T-helper 2 cell treated with Interferon-gamma antibody and Interleukin-4, amounts not matched to agents 5 μg/mL and 100 μg/mL, for 36 hours (primary cell): ENCODE data around the gene PTPRN2.
"Not testable (repeated sequence)": the region's sequence is repeated elsewhere in the genome, so short reads cannot be mapped to it uniquely, and the experiment has no call there.

Source experiments
- DNase-seq: peaks from one replicate; pipeline ENCODE4 v3.0.0; 2021; ENCODE audit warnings: low spot score
- H3K27ac Mint-ChIP-seq: one replicate; pipeline ENCODE4 v1.8.0; 2021; ENCODE audit warnings: mild to moderate bottlenecking, mixed read lengths
- H3K27me3 Mint-ChIP-seq: one replicate; pipeline ENCODE4 v1.8.0; 2021; ENCODE audit warnings: low read depth, mixed read lengths
- H3K36me3 Mint-ChIP-seq: one replicate; pipeline ENCODE4 v1.8.0; 2021; ENCODE audit warnings: low read depth, mixed read lengths
- H3K4me1 Mint-ChIP-seq: one replicate; pipeline ENCODE4 v1.8.0; 2021; ENCODE audit warnings: low read depth, mixed read lengths
- H3K4me3 Mint-ChIP-seq: one replicate; pipeline ENCODE4 v1.8.0; 2022; ENCODE audit warnings: mild to moderate bottlenecking, moderate library complexity, mixed read lengths
- H3K9me3 Mint-ChIP-seq: one replicate; pipeline ENCODE4 v1.8.0; 2021; ENCODE audit warnings: mixed read lengths

Gene PTPRN2

GRCh38 chr7:158458096-158458495 lies 129.5 kb downstream of the PTPRN2 start:
- no peak overlapping the region for H3K27ac Mint-ChIP-seq
- H3K27me3 Mint-ChIP-seq, result no peaks in the 10 kb centered on the region
- H3K4me3 Mint-ChIP-seq, result no peak overlapping the region
- H3K4me1 Mint-ChIP-seq, result no peaks in the 10 kb centered on the region
- DNase-seq, result no peak
- H3K9me3 Mint-ChIP-seq, result peaks cover 20% of the 10 kb centered on the region
- no peaks in the 10 kb centered on the region for H3K36me3 Mint-ChIP-seq

- H3K27me3 Mint-ChIP-seq, H3K27ac Mint-ChIP-seq, H3K4me1 Mint-ChIP-seq, H3K36me3 Mint-ChIP-seq, H3K4me3 Mint-ChIP-seq, DNase-seq: not testable (repeated sequence)
- H3K9me3 Mint-ChIP-seq, result peaks cover 19% of the 10 kb centered on the region
These were observed 130.0 kb downstream of the PTPRN2 start for GRCh38 chr7:158457586-158457985.

DNA sequence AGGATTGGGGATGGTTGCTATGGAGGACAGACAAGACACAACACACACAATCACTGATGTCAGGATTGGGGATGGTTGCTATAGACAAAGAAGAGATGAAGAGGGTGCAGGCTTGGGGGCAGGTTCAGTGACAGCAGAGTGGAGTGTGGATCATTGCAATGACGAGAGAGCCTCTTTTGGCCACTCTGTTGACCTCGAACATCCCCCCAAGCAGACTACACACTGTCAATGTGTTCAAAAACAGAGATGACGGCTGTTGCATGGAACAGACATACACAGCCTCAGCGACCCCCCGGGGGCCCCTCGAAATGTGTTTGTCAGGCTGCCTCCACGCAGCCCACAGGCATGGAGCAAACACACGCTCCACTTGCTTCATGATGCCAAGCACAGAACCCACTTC lies 133.0 kb downstream of the PTPRN2 start:
- no peak for DNase-seq
- Mint-ChIP-seq H3K27me3 (no peaks in the 10 kb centered on the region), H3K36me3 (no peaks in the 10 kb centered on the region), H3K27ac (no peak overlapping the region), H3K9me3 (peaks cover 19% of the 10 kb centered on the region), H3K4me1 (no peaks in the 10 kb centered on the region), H3K4me3 (no peak overlapping the region)

GRCh38 chr7:158453663-158454062 lies 134.0 kb downstream of the PTPRN2 start:
- Mint-ChIP-seq H3K4me3 (no peak overlapping the region), H3K27ac (no peak overlapping the region), H3K4me1 (no peaks in the 10 kb centered on the region), H3K36me3 (no peaks in the 10 kb centered on the region), H3K9me3 (peaks cover 19% of the 10 kb centered on the region), H3K27me3 (no peaks in the 10 kb centered on the region)
- no peak for DNase-seq

- Mint-ChIP-seq H3K27me3 (no peaks in the 10 kb centered on the region), H3K4me3 (no peak overlapping the region), H3K4me1 (no peaks in the 10 kb centered on the region), H3K9me3 (peaks cover 19% of the 10 kb centered on the region), H3K27ac (no peak overlapping the region), H3K36me3 (no peaks in the 10 kb centered on the region)
- DNase-seq, result no peak
These were observed 135.3 kb downstream of the PTPRN2 start for GRCh38 chr7:158452331-158452730.

DNA sequence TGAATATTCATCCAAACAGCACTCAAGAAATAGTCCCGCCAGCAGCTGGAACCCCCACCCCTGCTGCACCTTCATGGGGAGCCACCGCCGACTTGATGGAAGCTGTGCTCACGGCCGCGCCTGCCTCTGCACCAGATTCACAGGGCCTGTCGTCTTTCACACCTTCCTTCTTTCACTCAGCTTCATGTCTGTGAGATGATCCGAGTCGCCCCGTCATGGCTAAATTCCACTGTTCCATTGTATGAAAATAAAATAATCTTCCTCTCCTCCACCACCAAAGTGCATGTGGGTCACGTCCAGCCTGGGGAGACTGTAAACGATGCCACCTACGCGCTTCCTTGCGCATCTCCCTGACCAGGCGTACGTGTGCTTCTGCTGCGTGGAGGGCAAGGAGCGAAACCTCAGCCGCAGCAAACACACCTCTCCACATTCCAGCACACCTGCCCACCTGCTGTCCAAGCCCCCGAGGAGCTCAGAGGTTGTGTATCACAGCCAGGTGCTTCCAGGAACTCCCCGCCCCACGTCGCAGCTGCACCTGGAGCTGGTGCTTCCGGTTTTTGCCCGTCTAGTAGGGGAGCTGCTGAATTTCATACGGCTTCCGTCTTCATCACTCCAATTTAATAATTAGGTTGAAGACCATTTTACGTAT lies 137.0 kb downstream of the PTPRN2 start:
- H3K27me3 Mint-ChIP-seq, result no peaks in the 10 kb centered on the region
- no peak overlapping the region for H3K27ac Mint-ChIP-seq
- peaks cover 9% of the 10 kb centered on the region for H3K9me3 Mint-ChIP-seq

GRCh38 chr7:158449942-158450341 lies 137.7 kb downstream of the PTPRN2 start:
- Mint-ChIP-seq H3K4me3 (no peak overlapping the region), H3K27ac (no peak overlapping the region), H3K27me3 (no peaks in the 10 kb centered on the region), H3K9me3 (peaks cover 9% of the 10 kb centered on the region), H3K4me1 (no peaks in the 10 kb centered on the region), H3K36me3 (no peaks in the 10 kb centered on the region)
- DNase-seq, result no peak

More for the DNA sequence above, 137.0 kb downstream of the PTPRN2 start:
- H3K36me3 Mint-ChIP-seq, result no peaks in the 10 kb centered on the region
- no peaks in the 10 kb centered on the region for H3K4me1 Mint-ChIP-seq
- no peak for DNase-seq
- H3K4me3 Mint-ChIP-seq, result no peak overlapping the region

DNA sequence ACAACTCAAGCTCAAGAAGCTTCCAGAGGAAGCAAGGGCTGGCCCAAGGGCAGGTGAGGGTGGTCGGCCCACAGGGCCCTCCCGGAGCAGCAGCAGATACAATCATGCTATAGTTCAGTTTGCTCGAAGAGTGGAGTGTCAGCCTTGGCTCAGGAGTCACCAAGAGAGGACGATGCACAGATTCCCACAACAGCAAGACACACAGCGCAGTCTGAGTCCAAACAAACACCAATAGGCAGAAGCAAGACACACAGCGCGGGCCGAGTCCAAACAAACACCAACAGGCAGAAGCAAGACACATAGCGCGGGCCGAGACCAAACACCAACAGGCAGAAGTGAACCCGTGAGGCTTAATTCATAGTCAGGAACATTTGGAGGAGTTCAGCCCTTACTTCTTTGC lies 138.4 kb downstream of the PTPRN2 start:
- no peaks in the 10 kb centered on the region for H3K36me3 Mint-ChIP-seq

GRCh38 chr7:158448430-158449100 lies 139.1 kb downstream of the PTPRN2 start:
- Mint-ChIP-seq H3K9me3 (peaks cover under 1% of the 10 kb centered on the region), H3K4me1 (no peaks in the 10 kb centered on the region), H3K27me3 (no peaks in the 10 kb centered on the region), H3K27ac (no peak overlapping the region), H3K36me3 (no peaks in the 10 kb centered on the region), H3K4me3 (no peak overlapping the region)
- DNase-seq, result no peak

More for the DNA sequence above, 138.4 kb downstream of the PTPRN2 start:
- Mint-ChIP-seq H3K27me3 (no peaks in the 10 kb centered on the region), H3K4me1 (no peaks in the 10 kb centered on the region), H3K27ac (no peak overlapping the region), H3K4me3 (no peak overlapping the region), H3K9me3 (peaks cover 3% of the 10 kb centered on the region)
- DNase-seq, result no peak

DNA sequence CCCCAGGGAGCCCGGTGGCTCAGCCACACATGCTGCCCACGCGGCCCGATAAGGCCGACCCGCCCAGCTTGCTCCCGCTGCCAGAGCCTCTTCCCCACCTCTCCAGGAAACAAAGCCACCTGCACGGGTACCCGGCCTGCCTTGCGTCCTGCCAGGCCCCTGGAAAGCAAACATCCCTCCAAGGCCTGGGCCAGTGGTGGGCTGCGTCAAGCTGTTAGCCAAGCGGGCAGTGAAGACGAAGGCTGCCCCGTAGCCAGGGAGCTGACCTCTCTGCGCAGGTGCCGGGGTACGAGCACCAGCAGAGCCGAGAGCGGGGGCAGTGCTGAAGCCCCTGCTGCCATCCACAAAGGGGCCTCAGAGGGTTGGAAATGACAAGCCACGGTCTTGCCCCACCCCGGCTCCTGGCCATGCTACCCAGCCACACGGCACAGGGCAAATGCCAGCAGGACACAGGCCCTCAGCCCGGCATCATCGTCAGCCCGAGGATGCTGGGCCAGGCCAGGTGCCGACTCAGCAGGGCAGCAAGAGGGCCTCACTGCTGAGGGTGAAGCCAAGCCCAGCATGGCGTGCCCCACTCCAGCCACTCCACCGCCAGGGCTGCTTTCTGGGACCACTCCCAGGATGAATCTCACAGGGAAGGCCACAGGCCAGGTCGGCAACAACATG lies 140.0 kb downstream of the PTPRN2 start:
- Mint-ChIP-seq H3K4me3 (no peak overlapping the region), H3K27me3 (no peaks in the 10 kb centered on the region), H3K9me3 (no peaks in the 10 kb centered on the region), H3K36me3 (no peaks in the 10 kb centered on the region), H3K27ac (no peak overlapping the region), H3K4me1 (no peaks in the 10 kb centered on the region)
- no peak for DNase-seq

DNA sequence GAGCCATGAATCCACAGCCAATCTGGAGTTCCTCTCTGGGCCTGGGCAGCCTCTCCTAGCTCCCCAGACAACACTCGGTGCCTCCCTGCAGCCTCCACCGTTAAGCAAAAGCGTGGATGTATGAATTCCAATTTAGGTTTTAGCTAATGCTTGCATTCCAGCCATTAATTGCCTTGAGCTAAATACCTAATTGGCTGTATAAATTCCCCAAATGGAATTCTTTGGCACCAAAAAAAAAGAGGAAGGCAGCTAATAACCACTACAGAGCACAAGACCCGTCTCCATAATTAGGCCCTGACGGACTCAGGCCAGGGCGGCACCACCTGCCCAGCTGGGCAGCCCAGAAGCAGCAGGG lies 140.5 kb downstream of the PTPRN2 start:
- no peaks in the 10 kb centered on the region for H3K27me3 Mint-ChIP-seq
- H3K27ac Mint-ChIP-seq, result no peak overlapping the region
- H3K36me3 Mint-ChIP-seq, result no peaks in the 10 kb centered on the region
- DNase-seq, result no peak
- H3K9me3 Mint-ChIP-seq, result peaks cover under 1% of the 10 kb centered on the region
- no peak overlapping the region for H3K4me3 Mint-ChIP-seq
- H3K4me1 Mint-ChIP-seq, result no peaks in the 10 kb centered on the region

- Mint-ChIP-seq H3K9me3 (peaks cover 5% of the 10 kb centered on the region), H3K27me3 (no peaks in the 10 kb centered on the region), H3K36me3 (no peaks in the 10 kb centered on the region), H3K4me1 (no peaks in the 10 kb centered on the region), H3K4me3 (no peak overlapping the region), H3K27ac (no peak overlapping the region)
- no peak for DNase-seq
These were observed 140.9 kb downstream of the PTPRN2 start for GRCh38 chr7:158446706-158447105.

DNA sequence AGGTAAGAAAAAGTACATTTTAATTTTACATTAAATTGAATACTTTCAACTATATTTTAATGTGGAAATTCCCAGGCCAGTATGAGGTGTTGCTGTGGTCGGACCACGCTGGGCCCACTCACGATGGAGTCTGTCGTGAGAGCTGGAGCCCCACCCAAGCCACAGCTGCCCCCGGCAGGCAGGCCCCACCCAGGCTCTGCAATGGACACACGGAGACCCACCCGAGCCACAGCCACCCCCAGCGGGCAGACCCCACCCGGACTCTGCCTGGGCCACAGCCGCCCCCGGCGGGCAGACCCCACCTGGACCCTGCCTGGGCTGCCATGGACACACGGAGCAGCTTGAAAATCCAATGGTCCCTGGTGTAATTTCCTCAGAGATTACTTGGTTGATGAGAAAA lies 141.3 kb downstream of the PTPRN2 start:
- Mint-ChIP-seq H3K27ac (no peak overlapping the region), H3K4me1 (no peaks in the 10 kb centered on the region), H3K9me3 (peaks cover 9% of the 10 kb centered on the region), H3K4me3 (no peak overlapping the region), H3K27me3 (no peaks in the 10 kb centered on the region), H3K36me3 (no peaks in the 10 kb centered on the region)
- no peak for DNase-seq

DNA sequence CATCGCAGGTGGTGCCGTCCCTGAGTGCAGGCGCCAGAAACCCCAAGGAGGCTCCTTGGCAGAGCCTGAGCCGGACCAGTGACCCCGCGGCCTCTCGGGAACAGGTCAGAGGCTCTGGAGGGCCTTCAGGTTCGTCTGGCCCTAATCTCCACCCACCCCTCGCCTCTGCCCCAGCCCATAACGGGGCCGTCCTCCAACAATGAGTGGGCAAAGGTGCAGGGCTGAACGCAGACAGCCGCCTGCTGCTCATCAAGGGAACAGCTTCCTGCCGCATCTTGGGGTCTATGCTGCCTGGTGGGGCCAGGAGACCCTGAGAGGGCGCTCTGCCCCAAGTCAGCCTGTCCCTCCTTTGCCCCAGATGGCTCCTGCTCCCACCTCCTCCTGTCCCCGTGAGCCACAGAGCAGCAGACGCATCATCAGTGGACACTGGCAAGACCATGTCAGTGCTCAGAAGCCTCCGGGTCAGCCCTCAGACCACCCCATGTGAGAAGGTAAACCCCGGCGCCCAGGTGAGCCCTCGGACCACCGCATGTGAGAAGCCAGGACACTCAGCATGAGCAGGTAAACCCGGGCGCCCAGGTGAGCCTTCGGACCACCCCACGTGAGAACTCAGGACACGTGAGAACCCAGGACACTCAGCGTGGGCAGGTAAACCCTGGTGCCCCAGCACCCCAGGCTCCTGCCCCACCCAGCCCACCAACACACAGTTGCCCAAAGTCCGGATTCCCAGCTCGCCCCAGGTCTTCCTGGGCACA lies 142.0 kb downstream of the PTPRN2 start:
- Mint-ChIP-seq H3K36me3 (no peaks in the 10 kb centered on the region), H3K27me3 (no peaks in the 10 kb centered on the region), H3K27ac (no peak overlapping the region), H3K4me1 (no peaks in the 10 kb centered on the region), H3K4me3 (no peak overlapping the region), H3K9me3 (peaks cover 15% of the 10 kb centered on the region)
- no peak for DNase-seq
